Ovary (tissue), 9 donors: ENCODE data around the gene ZNF845. TPM values are rescaled to one million over a fixed set of nuclear protein-coding genes. Genes with fewer than 3 reads are reported as not detected.

ENCODE experiments used
- DNase-seq, 5 donors: peaks; one replicate each; pipeline ENCODE4 v3.0.0-alpha.2; 2019 to 2020
- H3K27ac ChIP-seq, 2 donors: fragments of 200-600 bp; one replicate each; pipeline versions ENCODE4 v1.5.1 to v1.8.0; 2019 to 2022
- H3K27me3 ChIP-seq: fragments of 200-600 bp; one replicate; pipeline ENCODE4 v1.8.0; 2022
- H3K36me3 ChIP-seq: fragments of 200-600 bp; sonication (generic); one replicate; pipeline ENCODE4 v1.5.1; 2019
- H3K4me1 ChIP-seq: one replicate; pipeline ENCODE4 v1.8.1; 2013; ENCODE audit warnings: mild to moderate bottlenecking, moderate library complexity; ENCODE audit not compliant: insufficient read depth
- H3K4me3 ChIP-seq: fragments of 200-600 bp; sonication (generic); one replicate; pipeline ENCODE4 v1.5.1; 2017
- H3K9me3 ChIP-seq, 2 donors: fragments of 200-600 bp in 1 of 2; sonication (generic) in 1 of 2; one replicate each; pipeline versions ENCODE4 v1.5.1 to v1.8.1; 2013 to 2019; ENCODE audit warnings: mild to moderate bottlenecking in 1 of 2, moderate library complexity in 1 of 2
- EP300 ChIP-seq: sonication (generic); formaldehyde crosslinking; IDR thresholded peaks from one replicate; pipeline ENCODE4 v1.6.1; 2017; ENCODE audit warnings: antibody characterized with exemption
- POLR2A ChIP-seq: fragments of 450-650 bp; IDR thresholded peaks from one replicate; pipeline ENCODE4 v1.6.1; 2017; ENCODE audit warnings: antibody characterized with exemption, mild to moderate bottlenecking, moderate library complexity
- WGBS, 3 donors: extraction: QIAGEN DNeasy Blood & Tissue Kit in 1 of 3; methylation state at CpG; one replicate each; pipeline versions ENCODE4 v1.1.5 to v1.1.7; 2013 to 2017; 5-methylcytosine and 5-hydroxymethylcytosine counted together
- intact Hi-C, 4 donors: fragments of 100-400 bp; cut with DNase I; formaldehyde crosslinking; loops; one replicate each; pipeline versions ENCODE4 v1.11.0 to v1.15.1; 2022 to 2023
- polyA plus RNA-seq, 2 donors: library from polyadenylated mRNA; stranded (reverse); fragments of 200-250 nt in 1 of 2; fragments of 350-450 nt in 1 of 2; fragmentation: Illumina TruSeq in 1 of 2; extraction: RNeasy Lipid Tissue Mini Kit (QIAGEN cat#74804) in 1 of 2; gene quantifications; one replicate each; pipeline ENCODE4 v1.2.3, GENCODE V29; 2013 to 2014
- total RNA-seq, 7 donors: library from RNA; depleted of rRNA in 2 of 7; stranded (reverse); fragments of >200 nt in 2 of 7; fragmentation: NEBNext Ultra II Directional in 3 of 7; extraction: Animal tissue kit (Norgen Biotek cat#: 25700) in 3 of 7; gene quantifications; one replicate each; pipeline versions ENCODE4 v1.1.0 to v1.2.4, GENCODE V29; 2016 to 2023
- TF ChIP-seq, protein P1 (sequence below), 3 donors: fragments of 450-650 bp in 2 of 3; fragments of 200-600 bp in 1 of 3; IDR thresholded peaks; one replicate each; pipeline versions ENCODE4 v1.5.1 to v1.8.0; 2016 to 2022; ENCODE audit warnings: antibody characterized with exemption in 3 of 3, mild to moderate bottlenecking in 1 of 3
- donor health status: DM: no; HTN: no; CAD: no; lungs with moderate emphysema.
- donor health status: DM: no; HTN: no; CAD: no.
- donor health status: Bipolar disorder and iron deficiency.
- donor health status: DM: yes; HTN: yes; CAD: no.
- donor health status: DM: no; HTN: no; CAD: no.
- donor health status: DM: yes; HTN: yes; CAD: no.

The ZNF845 gene
- total and polyA plus RNA-seq, 9 donors, result 3.1 to 8.2 (median 6.1) TPM

DNA sequence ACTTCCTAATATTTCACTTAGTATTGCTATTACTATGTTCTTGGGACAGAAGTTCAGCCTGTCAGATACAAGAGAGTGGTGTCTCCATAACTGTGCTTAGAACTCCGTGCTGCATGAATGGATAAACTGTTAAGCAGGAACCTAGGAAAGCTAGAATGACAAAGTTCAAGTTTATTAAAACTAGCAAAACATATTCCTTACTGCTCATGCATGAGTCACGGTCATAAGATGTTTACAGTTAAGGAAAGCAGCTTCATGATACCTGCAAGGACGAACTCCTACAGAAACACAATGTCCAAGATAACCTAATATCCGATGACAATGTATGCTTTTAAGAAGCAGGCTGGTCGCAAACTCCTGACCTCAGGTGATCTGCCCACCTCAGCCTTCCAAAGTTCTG lies 55.4 kb downstream of the ZNF845 start:
- no peak overlapping the region for H3K4me3 ChIP-seq
- TF ChIP-seq EP300 (no peak), POLR2A (no peak)
- TF ChIP-seq, protein P1, sequence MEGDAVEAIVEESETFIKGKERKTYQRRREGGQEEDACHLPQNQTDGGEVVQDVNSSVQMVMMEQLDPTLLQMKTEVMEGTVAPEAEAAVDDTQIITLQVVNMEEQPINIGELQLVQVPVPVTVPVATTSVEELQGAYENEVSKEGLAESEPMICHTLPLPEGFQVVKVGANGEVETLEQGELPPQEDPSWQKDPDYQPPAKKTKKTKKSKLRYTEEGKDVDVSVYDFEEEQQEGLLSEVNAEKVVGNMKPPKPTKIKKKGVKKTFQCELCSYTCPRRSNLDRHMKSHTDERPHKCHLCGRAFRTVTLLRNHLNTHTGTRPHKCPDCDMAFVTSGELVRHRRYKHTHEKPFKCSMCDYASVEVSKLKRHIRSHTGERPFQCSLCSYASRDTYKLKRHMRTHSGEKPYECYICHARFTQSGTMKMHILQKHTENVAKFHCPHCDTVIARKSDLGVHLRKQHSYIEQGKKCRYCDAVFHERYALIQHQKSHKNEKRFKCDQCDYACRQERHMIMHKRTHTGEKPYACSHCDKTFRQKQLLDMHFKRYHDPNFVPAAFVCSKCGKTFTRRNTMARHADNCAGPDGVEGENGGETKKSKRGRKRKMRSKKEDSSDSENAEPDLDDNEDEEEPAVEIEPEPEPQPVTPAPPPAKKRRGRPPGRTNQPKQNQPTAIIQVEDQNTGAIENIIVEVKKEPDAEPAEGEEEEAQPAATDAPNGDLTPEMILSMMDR (IDR thresholded peaks at IDR 0.05), result no peak
- no peak for DNase-seq
- H3K27ac ChIP-seq, result peak overlapping the region in 1 of 2 donors; percentile 17
- intact Hi-C loops, result no loop called here
- no peaks in the 10 kb centered on the region for H3K9me3 ChIP-seq
- WGBS, 3 donors, result 13 to 35% (median 15%) methylated on average over 5 of the region's 5 CpGs
- H3K27me3 ChIP-seq, result no peaks in the 10 kb centered on the region
- no peaks in the 10 kb centered on the region for H3K36me3 ChIP-seq
- peaks cover 7% of the 10 kb centered on the region for H3K4me1 ChIP-seq

DNA sequence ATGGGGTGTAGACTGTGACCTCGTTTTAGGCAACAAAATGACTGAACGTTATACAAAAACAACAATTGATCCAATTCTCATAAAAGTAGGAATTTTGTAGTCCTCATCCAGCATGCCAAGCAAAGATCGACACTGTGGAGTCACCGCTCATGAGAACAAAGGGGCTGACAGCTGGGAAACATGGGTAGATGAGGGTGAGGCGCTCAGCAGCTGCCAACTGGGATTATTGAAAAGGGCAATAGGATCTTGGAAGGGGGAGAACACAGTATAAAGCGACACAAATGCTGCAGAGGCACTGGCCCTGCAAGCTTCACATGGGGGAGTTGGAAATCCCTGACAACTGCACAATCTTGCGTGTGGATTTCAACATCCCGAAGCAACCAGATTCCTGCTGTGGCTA lies 56.0 kb downstream of the ZNF845 start:
- WGBS, 3 donors, result 29 to 48% (median 44%) methylated on average over 8 of the region's 8 CpGs
- H3K9me3 ChIP-seq, result no peaks in the 10 kb centered on the region
- no peak for TF ChIP-seq EP300
- no peak for TF ChIP-seq POLR2A
- TF ChIP-seq, protein P1 (IDR thresholded peaks at IDR 0.05), result no peak
- peaks cover 10% of the 10 kb centered on the region for H3K4me1 ChIP-seq
- no peaks in the 10 kb centered on the region for H3K36me3 ChIP-seq
- no peak for DNase-seq
- H3K27me3 ChIP-seq, result no peaks in the 10 kb centered on the region
- intact Hi-C loops, result no loop called here
- H3K27ac ChIP-seq, result peak overlapping the region in 1 of 2 donors; percentile 7
- H3K4me3 ChIP-seq, result no peak overlapping the region

DNA sequence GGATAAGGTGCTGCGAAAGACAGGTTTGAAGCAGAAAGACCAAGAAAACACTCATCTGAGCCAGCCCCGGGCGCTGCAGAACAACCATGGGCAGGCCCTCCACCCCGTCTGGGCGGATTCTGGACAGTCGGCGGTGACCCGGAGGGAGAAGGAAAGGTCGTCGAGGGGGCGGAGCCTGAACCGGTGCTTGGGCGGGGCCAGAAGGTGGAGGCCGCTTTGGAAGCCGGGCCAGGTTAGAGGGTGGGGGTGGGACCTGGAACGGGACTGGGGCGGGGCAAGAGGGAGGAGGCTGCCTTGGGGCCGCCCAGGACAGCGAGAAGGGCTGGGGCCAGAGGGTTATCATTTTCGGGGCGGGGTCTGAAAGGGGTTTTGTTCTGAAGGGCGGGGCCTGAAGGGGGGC lies 56.4 kb downstream of the ZNF845 start:
- H3K27me3 ChIP-seq, result no peaks in the 10 kb centered on the region
- DNase-seq, result peak; percentile 53 to 86 (median 76)
- TF ChIP-seq POLR2A (no peak), EP300 (no peak)
- TF ChIP-seq, protein P1 (IDR thresholded peaks at IDR 0.05), result no peak
- intact Hi-C loops, result loop anchor here in 1 of 4 donors (10.0 kb wide), 1 partner anchor 195 kb away; the partner anchor contains the start of gene ZNF665
- no peaks in the 10 kb centered on the region for H3K36me3 ChIP-seq
- WGBS, 3 donors, result 21 to 40% (median 31%) methylated on average over 22 of the region's 22 CpGs
- H3K4me1 ChIP-seq, result peaks cover 10% of the 10 kb centered on the region
- peak overlapping the region in 1 of 2 donors; percentile 7 for H3K27ac ChIP-seq
- H3K9me3 ChIP-seq, result no peaks in the 10 kb centered on the region
- no peak overlapping the region for H3K4me3 ChIP-seq

DNA sequence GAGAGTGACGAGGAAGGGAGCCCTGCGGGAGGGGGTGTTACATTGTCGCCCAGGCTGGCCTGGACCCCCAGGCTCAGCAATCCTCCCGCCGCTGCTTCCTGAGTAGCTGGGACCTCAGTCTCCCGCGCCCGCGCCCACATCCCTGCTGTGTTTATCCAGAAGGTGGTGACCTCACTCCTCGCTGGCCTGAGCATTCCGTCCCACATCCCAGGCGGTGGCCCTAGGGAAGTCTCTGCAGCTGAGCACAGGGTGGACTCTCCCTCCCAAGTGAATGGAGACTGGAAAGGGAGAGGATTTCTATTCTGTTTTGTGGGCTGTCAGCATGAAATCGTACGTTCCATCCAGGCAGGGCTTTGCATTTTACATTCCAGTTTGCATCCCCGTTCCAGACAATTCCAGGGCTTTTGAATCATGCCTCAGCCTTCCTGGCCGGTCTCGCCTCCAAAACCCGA lies 61.0 kb downstream of the ZNF845 start:
- WGBS, 3 donors, result 0 to 2% (median 1%) methylated on average over 18 of the region's 18 CpGs
- Histone ChIP-seq H3K9me3 (no peaks in the 10 kb centered on the region), H3K4me3 (peak overlapping the region; percentile 64), H3K27ac (peak overlapping the region; percentile 54 to 57), H3K36me3 (no peaks in the 10 kb centered on the region), H3K4me1 (peaks cover 10% of the 10 kb centered on the region), H3K27me3 (no peaks in the 10 kb centered on the region)
- TF ChIP-seq EP300, result no peak
- TF ChIP-seq POLR2A, result no peak
- TF ChIP-seq, protein P1 (IDR thresholded peaks at IDR 0.05), result no peak
- intact Hi-C loops, result loop anchor here in 1 of 4 donors (10.0 kb wide), 1 partner anchor 200 kb away; the partner anchor contains the start of gene ZNF665
- peak; percentile 46 to 68 (median 60) for DNase-seq
